Measurements from ENCODE around the gene PHKA2. TPM values are rescaled to one million over a fixed set of nuclear protein-coding genes. Genes with fewer than 3 reads are reported as not detected.

PHKA2 gene
- total RNA-seq, 1 donor: 8.2 TPM

DNA sequence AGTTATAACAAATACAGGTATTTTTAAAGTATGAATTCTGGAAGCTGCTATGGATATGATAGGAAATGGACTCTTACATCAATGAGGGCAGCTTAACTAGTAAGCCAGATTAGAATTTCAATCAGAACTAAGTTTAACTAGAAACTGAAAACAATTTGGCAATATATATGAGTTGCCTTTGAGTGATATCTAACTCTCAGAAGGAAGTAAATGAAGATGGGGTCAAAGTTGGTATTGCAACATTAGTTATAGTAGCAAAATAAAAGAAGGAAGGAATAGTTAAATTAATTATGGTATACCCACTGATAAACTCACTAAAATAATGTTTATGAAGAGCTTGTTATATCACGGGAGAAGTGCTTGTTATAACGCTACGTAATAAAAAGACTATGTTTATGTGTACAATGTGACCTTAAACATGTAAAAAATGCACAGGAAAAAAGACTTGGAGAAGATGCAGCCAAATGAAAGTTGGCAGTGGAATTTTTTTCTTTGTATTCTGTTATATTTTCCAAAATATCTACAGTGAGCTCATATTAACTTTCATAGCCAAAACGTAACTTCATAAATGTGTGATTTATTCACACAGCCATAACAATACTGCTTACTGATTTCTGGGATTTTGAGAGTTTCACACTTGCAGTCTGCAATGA, 34.5 kb downstream of the PHKA2 start:
- TF ChIP-seq, protein P1, sequence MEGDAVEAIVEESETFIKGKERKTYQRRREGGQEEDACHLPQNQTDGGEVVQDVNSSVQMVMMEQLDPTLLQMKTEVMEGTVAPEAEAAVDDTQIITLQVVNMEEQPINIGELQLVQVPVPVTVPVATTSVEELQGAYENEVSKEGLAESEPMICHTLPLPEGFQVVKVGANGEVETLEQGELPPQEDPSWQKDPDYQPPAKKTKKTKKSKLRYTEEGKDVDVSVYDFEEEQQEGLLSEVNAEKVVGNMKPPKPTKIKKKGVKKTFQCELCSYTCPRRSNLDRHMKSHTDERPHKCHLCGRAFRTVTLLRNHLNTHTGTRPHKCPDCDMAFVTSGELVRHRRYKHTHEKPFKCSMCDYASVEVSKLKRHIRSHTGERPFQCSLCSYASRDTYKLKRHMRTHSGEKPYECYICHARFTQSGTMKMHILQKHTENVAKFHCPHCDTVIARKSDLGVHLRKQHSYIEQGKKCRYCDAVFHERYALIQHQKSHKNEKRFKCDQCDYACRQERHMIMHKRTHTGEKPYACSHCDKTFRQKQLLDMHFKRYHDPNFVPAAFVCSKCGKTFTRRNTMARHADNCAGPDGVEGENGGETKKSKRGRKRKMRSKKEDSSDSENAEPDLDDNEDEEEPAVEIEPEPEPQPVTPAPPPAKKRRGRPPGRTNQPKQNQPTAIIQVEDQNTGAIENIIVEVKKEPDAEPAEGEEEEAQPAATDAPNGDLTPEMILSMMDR (IDR thresholded peaks at IDR 0.05; ENCODE audit: insufficient read depth, low read depth, low read length): no peak
- DNase-seq (ENCODE audit: low read depth): no peak
- H3K4me3 ChIP-seq (ENCODE audit: low read depth, low read length): no peak overlapping the region

- TF ChIP-seq, protein P1 (IDR thresholded peaks at IDR 0.05; ENCODE audit: insufficient read depth, low read depth, low read length): no peak
- DNase-seq (ENCODE audit: low read depth): no peak
- no peak overlapping the region for H3K4me3 ChIP-seq (ENCODE audit: low read depth, low read length)
Measured at GRCh38 chrX:18946611-18947010, 37.3 kb downstream of the PHKA2 start.

GRCh38 chrX:18946157-18946556, 37.8 kb downstream of the PHKA2 start:
- no peak overlapping the region for H3K4me3 ChIP-seq (ENCODE audit: low read depth, low read length)
- DNase-seq (ENCODE audit: low read depth): no peak
- TF ChIP-seq, protein P1 (IDR thresholded peaks at IDR 0.05; ENCODE audit: insufficient read depth, low read depth, low read length): no peak

GRCh38 chrX:18945483-18945882, 38.4 kb downstream of the PHKA2 start:
- DNase-seq (ENCODE audit: low read depth): no peak
- TF ChIP-seq, protein P1 (IDR thresholded peaks at IDR 0.05; ENCODE audit: insufficient read depth, low read depth, low read length): no peak
- H3K4me3 ChIP-seq (ENCODE audit: low read depth, low read length): no peak overlapping the region

DNA sequence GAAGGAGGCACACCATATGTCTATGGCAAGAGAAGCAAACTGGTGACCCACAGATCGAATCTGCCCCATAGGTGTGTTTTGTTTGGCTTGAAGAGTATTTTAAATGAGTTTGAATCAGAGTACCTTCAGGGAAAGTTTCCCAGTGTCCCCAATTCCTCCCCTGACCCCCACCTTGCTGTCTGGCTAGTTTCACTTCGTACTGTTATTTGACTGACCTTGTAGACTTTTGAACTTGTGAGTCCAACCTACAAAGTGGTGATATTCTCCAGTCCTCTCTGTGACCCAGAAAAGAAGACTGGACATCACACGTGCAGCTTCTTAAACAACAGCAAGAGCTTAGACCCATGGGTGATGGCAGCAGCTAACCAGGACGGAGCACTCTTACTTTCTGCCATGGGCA, 39.4 kb downstream of the PHKA2 start:
- H3K4me3 ChIP-seq (ENCODE audit: low read depth, low read length): no peak overlapping the region
- TF ChIP-seq, protein P1 (IDR thresholded peaks at IDR 0.05; ENCODE audit: insufficient read depth, low read depth, low read length): no peak
- DNase-seq (ENCODE audit: low read depth): peak; percentile 20

- TF ChIP-seq, protein P1 (IDR thresholded peaks at IDR 0.05; ENCODE audit: insufficient read depth, low read depth, low read length): no peak
- no peak for DNase-seq (ENCODE audit: low read depth)
- no peak overlapping the region for H3K4me3 ChIP-seq (ENCODE audit: low read depth, low read length)
Measured at GRCh38 chrX:18941896-18942295, 42.0 kb downstream of the PHKA2 start.

- no peak for DNase-seq (ENCODE audit: low read depth)
- TF ChIP-seq, protein P1 (IDR thresholded peaks at IDR 0.05; ENCODE audit: insufficient read depth, low read depth, low read length): no peak
- H3K4me3 ChIP-seq (ENCODE audit: low read depth, low read length): no peak overlapping the region
Measured at GRCh38 chrX:18938710-18939109, 45.2 kb downstream of the PHKA2 start.
